Breast epithelium (tissue), 3 donors: ENCODE data around the gene ATP11C.

Experiments used
- CTCF ChIP-seq, 3 donors: fragments of 450-650 bp; IDR thresholded peaks; one replicate each; pipeline ENCODE4 v1.5.1; 2016 to 2017; ENCODE audit warnings: antibody characterized with exemption in 3 of 3, mild to moderate bottlenecking in 3 of 3, moderate library complexity in 3 of 3
- POLR2AphosphoS5 ChIP-seq, 3 donors: sonication (generic); formaldehyde crosslinking; IDR thresholded peaks; one replicate each; pipeline ENCODE4 v1.6.1; 2017; ENCODE audit warnings: antibody characterized with exemption in 3 of 3

GRCh38 chrX:139905743-139906142, 27.1 kb downstream of the ATP11C start:
- no peak for TF ChIP-seq CTCF (IDR thresholded peaks at IDR 0.05)
- TF ChIP-seq POLR2AphosphoS5 (IDR thresholded peaks at IDR 0.05): no peak
